ENCODE measurements around the gene CBLL2.

The CBLL2 gene

GRCh38 chrX:22248401-22248800, 24.3 kb upstream of the CBLL2 start:
- TF ChIP-seq TAF1 (IDR thresholded peaks at IDR 0.05; ENCODE audit: low read depth) (no peak), NFIC (IDR thresholded peaks at IDR 0.05) (no peak), MAX (IDR thresholded peaks at IDR 0.05) (no peak)
- TF ChIP-seq, protein P1, sequence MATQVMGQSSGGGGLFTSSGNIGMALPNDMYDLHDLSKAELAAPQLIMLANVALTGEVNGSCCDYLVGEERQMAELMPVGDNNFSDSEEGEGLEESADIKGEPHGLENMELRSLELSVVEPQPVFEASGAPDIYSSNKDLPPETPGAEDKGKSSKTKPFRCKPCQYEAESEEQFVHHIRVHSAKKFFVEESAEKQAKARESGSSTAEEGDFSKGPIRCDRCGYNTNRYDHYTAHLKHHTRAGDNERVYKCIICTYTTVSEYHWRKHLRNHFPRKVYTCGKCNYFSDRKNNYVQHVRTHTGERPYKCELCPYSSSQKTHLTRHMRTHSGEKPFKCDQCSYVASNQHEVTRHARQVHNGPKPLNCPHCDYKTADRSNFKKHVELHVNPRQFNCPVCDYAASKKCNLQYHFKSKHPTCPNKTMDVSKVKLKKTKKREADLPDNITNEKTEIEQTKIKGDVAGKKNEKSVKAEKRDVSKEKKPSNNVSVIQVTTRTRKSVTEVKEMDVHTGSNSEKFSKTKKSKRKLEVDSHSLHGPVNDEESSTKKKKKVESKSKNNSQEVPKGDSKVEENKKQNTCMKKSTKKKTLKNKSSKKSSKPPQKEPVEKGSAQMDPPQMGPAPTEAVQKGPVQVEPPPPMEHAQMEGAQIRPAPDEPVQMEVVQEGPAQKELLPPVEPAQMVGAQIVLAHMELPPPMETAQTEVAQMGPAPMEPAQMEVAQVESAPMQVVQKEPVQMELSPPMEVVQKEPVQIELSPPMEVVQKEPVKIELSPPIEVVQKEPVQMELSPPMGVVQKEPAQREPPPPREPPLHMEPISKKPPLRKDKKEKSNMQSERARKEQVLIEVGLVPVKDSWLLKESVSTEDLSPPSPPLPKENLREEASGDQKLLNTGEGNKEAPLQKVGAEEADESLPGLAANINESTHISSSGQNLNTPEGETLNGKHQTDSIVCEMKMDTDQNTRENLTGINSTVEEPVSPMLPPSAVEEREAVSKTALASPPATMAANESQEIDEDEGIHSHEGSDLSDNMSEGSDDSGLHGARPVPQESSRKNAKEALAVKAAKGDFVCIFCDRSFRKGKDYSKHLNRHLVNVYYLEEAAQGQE (IDR thresholded peaks at IDR 0.05; ENCODE audit: low read depth), result no peak

GRCh38 chrX:22249371-22249770, 23.3 kb upstream of the CBLL2 start:
- no peak for TF ChIP-seq NFIC (IDR thresholded peaks at IDR 0.05)
- TF ChIP-seq CREB1 (IDR thresholded peaks at IDR 0.05; ENCODE audit: low read depth), result no peak
- TF ChIP-seq TAF1 (IDR thresholded peaks at IDR 0.05; ENCODE audit: low read depth), result no peak
- TF ChIP-seq EGR1 (IDR thresholded peaks at IDR 0.05), result no peak
- no peak for TF ChIP-seq USF1 (IDR thresholded peaks at IDR 0.05)

- TF ChIP-seq USF1 (IDR thresholded peaks at IDR 0.05), result no peak
- no peak for TF ChIP-seq FOXM1 (IDR thresholded peaks at IDR 0.05; ENCODE audit: borderline replicate concordance, low read depth)
- TF ChIP-seq YY1 (IDR thresholded peaks at IDR 0.05; ENCODE audit: low read depth), result no peak
- TF ChIP-seq ZBTB7A (IDR thresholded peaks at IDR 0.05; ENCODE audit: low read depth), result no peak
- no peak for TF ChIP-seq NFIC (IDR thresholded peaks at IDR 0.05)
- no peak for TF ChIP-seq MAX (IDR thresholded peaks at IDR 0.05)
- no peak for TF ChIP-seq CEBPB (IDR thresholded peaks at IDR 0.05)
- TF ChIP-seq, protein P1 (IDR thresholded peaks at IDR 0.05; ENCODE audit: low read depth), result no peak
- no peak for TF ChIP-seq TEAD4 (IDR thresholded peaks at IDR 0.05)
- TF ChIP-seq EP300 (IDR thresholded peaks at IDR 0.05; ENCODE audit: borderline replicate concordance), result no peak
- no peak for TF ChIP-seq CREB1 (IDR thresholded peaks at IDR 0.05; ENCODE audit: low read depth)
- no peak for TF ChIP-seq TCF12 (IDR thresholded peaks at IDR 0.05; ENCODE audit: low read depth)
These were observed 4.0 kb upstream of the CBLL2 start for GRCh38 chrX:22268706-22269105.

DNA sequence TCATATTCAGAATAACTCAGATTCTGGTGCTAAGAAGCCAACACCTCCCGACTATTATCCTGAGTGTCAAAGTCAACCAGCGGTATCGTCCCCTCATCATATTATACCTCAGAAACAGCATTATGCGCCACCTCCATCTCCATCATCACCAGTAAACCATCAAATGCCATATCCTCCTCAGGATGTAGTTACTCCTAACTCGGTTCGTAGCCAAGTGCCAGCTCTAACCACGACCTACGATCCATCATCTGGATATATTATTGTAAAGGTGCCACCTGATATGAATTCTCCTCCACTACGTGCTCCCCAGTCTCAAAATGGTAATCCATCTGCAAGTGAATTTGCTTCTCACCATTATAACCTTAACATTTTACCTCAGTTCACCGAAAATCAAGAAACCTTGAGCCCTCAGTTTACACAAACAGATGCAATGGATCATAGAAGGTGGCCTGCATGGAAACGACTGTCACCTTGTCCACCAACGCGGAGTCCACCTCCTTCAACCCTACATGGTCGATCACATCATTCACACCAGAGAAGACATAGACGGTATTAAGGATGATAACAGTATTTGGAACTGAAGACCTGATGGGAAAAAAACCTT, 1.1 kb downstream of the CBLL2 start:
- TF ChIP-seq CREB1 (IDR thresholded peaks at IDR 0.05; ENCODE audit: low read depth) (no peak), USF1 (IDR thresholded peaks at IDR 0.05) (no peak), CEBPB (IDR thresholded peaks at IDR 0.05) (no peak), MAX (IDR thresholded peaks at IDR 0.05) (no peak), YY1 (IDR thresholded peaks at IDR 0.05; ENCODE audit: low read depth) (no peak), TAF1 (IDR thresholded peaks at IDR 0.05; ENCODE audit: low read depth) (no peak), ZBTB7A (IDR thresholded peaks at IDR 0.05; ENCODE audit: low read depth) (no peak), TEAD4 (IDR thresholded peaks at IDR 0.05) (no peak), RAD21 (IDR thresholded peaks at IDR 0.05; ENCODE audit: low read depth) (no peak), EGR1 (IDR thresholded peaks at IDR 0.05) (no peak), FOXM1 (IDR thresholded peaks at IDR 0.05; ENCODE audit: borderline replicate concordance, low read depth) (no peak), EP300 (IDR thresholded peaks at IDR 0.05; ENCODE audit: borderline replicate concordance) (no peak)
- TF ChIP-seq, protein P1 (IDR thresholded peaks at IDR 0.05; ENCODE audit: low read depth), result no peak
